ENCODE measurements around the gene HNRNPC.

GRCh38 chr14:21219561-21220111 is 49.6 kb downstream of the HNRNPC start:
- TF ChIP-seq ARNT (IDR thresholded peaks at IDR 0.05) (no peak), FOXM1 (IDR thresholded peaks at IDR 0.05; ENCODE audit: borderline replicate concordance) (no peak), SP1 (IDR thresholded peaks at IDR 0.05) (no peak), NFRKB (IDR thresholded peaks at IDR 0.05) (no peak)
